PFSK-1 (cell line): ENCODE data around the gene AP1S2.

ENCODE experiments used
- POLR2AphosphoS5 ChIP-seq: IDR thresholded peaks from 2 replicates; pipeline ENCODE4 v1.6.1; 2012; ENCODE audit warnings: low read depth, mild to moderate bottlenecking, control low read depth, low read length, moderate library complexity
- REST ChIP-seq, 2 experiments: IDR thresholded peaks; 2 replicates each; pipeline versions ENCODE4 v1.6.1 to v1.8.0; 2011 to 2012; ENCODE audit warnings: low read depth in 2 of 2, low read length in 2 of 2, control low read depth in 1 of 2, inconsistent platforms in 1 of 2, mild to moderate bottlenecking in 1 of 2, moderate library complexity in 1 of 2; ENCODE audit not compliant: insufficient read depth in 1 of 2
- SIN3A ChIP-seq: IDR thresholded peaks from 2 replicates; pipeline ENCODE4 v1.6.1; 2012; ENCODE audit warnings: mild to moderate bottlenecking, low read length, moderate library complexity, borderline replicate concordance; ENCODE audit not compliant: insufficient read depth
- TAF1 ChIP-seq: IDR thresholded peaks from 2 replicates; pipeline ENCODE4 v1.6.1; 2012; ENCODE audit warnings: low read length, control low read depth, borderline replicate concordance; ENCODE audit not compliant: insufficient read depth

DNA sequence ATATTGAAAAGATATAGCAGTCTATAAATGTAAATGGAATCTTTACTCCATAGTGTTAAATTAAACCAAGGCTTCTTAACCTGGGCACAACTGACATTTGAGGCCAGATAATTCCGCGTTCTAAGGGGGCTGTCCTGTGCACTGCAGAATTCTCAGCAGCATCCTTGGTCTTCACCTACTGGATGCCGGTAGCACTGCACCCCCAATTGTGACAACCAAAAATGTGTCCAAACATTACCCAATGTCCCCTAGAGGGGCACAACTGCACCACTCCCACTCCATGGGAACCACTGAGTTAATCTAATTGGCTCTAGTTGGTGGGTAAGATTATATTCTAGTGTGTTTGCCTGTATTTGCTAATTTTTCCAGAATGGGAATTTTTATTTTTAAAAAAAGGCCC, 16.6 kb downstream of the AP1S2 start:
- TF ChIP-seq TAF1 (no peak), POLR2AphosphoS5 (no peak), SIN3A (no peak), REST (IDR thresholded peaks at IDR 0.05; ENCODE audit: insufficient read depth in 1 of 2, low read depth in 2 of 2, low read length in 2 of 2) (no peak)
